Activated CD4-positive, alpha-beta T cell treated with anti-CD3 and anti-CD28 coated beads for 36 hours (primary cell): ENCODE measurements around the gene G6PC3. TPM values are rescaled to one million over a fixed set of nuclear protein-coding genes. Genes with fewer than 3 reads are reported as not detected.
"Not testable (repeated sequence)": the region's sequence is repeated elsewhere in the genome, so short reads cannot be mapped to it uniquely, and the experiment has no call there.

Experiments used
- ATAC-seq: fragments of 200-7000 bp; cut with Tn5 transposase; one replicate; pipeline ENCODE4 v1.10.0; 2021; ENCODE audit warnings: mild to moderate bottlenecking, moderate library complexity
- CTCF ChIA-PET: fragments of 350-600 bp; sonication (Branson Sonifier 250); formaldehyde crosslinking; loops from one replicate; lab custom pipeline; 2021; ENCODE audit warnings: antibody characterized with exemption; lab: Charles Lee
- POLR2A ChIA-PET: fragments of 350-600 bp; sonication (Branson Sonifier 250); formaldehyde crosslinking; loops from one replicate; lab custom pipeline; 2021; ENCODE audit warnings: antibody characterized with exemption, inconsistent platforms; lab: Charles Lee
- DNase-seq: peaks from one replicate; pipeline ENCODE4 v3.0.0-alpha.2; 2020
- H3K27ac Mint-ChIP-seq: one replicate; pipeline ENCODE4 v1.8.0; 2021; ENCODE audit warnings: mixed read lengths
- H3K27me3 Mint-ChIP-seq: one replicate; pipeline ENCODE4 v1.8.0; 2021; ENCODE audit warnings: mixed read lengths
- H3K36me3 Mint-ChIP-seq: one replicate; pipeline ENCODE4 v1.8.0; 2021; ENCODE audit warnings: low read depth, mixed read lengths
- H3K4me1 Mint-ChIP-seq: one replicate; pipeline ENCODE4 v1.8.0; 2021; ENCODE audit warnings: mixed read lengths
- H3K4me3 Mint-ChIP-seq: one replicate; pipeline ENCODE4 v1.8.0; 2021; ENCODE audit warnings: mild to moderate bottlenecking, moderate library complexity, mixed read lengths
- H3K9me3 Mint-ChIP-seq: one replicate; pipeline ENCODE4 v1.8.0; 2021; ENCODE audit warnings: low read depth, mixed read lengths
- intact Hi-C, 2 experiments: fragments of 100-400 bp; cut with DNase I in 1 of 2; cut with micrococcal nuclease in 1 of 2; formaldehyde crosslinking; loops; one replicate each; pipeline versions ENCODE4 v1.14.2 to v1.15.1; 2022 to 2024; cut with DNase I, micrococcal nuclease
- total RNA-seq, 2 experiments: library from RNA; stranded (reverse); gene quantifications; one replicate each; pipeline ENCODE4 v1.2.3, GENCODE V29; 2021

The G6PC3 gene
- total RNA-seq, 2 experiments from 2014 or later: 21.3 to 22.0 TPM

DNA sequence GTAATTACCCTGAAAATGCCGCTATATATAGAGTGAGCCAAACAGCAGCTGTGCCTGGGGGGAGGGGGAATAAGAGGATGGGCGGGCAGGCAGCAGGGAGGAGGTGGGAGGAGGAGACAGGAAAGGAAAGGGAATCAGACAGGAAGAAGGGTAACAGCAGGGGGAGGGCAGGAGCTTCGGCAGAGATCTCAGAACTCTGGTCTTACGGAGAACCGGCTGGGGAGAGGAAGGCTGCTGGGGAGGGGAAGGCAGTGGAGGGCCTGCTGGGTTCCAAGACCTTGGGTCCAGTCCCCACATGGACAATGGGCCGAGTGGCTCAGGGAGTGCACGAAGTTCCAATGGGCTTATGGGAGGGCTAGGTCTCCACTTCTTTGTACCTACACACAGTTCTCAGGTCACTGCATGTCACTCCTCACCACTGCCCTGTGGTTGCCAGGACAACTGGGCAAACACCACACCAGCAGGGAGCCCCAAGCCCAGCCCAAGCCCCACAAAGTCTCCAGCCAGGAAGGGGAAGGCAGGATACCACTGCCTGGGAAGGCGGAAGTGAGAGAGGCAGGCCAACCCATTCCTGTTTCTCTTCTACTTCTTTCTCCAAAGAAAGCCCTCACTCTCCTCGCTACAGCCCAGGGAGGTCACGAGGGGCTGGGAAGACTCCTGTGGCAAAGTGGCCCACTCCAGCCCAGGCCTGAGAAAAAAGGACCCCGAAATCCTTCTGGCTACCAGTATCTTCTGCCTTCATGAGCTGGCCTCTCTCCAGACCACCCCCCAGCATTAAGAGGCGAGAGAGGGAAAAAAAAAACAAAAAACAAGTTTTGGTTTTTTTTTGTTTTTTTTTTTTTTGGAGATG lies 25.3 kb downstream of the G6PC3 start:
- ATAC-seq: peak; percentile 30
- Mint-ChIP-seq H3K36me3 (no peaks in the 10 kb centered on the region), H3K27ac (peak overlapping the region; percentile 38), H3K4me3 (no peak overlapping the region), H3K9me3 (no peaks in the 10 kb centered on the region), H3K4me1 (peaks cover 13% of the 10 kb centered on the region), H3K27me3 (no peaks in the 10 kb centered on the region)
- no peak for DNase-seq
- POLR2A ChIA-PET: no interaction called here
- intact Hi-C loops: no loop called here
- CTCF ChIA-PET: no interaction called here

DNA sequence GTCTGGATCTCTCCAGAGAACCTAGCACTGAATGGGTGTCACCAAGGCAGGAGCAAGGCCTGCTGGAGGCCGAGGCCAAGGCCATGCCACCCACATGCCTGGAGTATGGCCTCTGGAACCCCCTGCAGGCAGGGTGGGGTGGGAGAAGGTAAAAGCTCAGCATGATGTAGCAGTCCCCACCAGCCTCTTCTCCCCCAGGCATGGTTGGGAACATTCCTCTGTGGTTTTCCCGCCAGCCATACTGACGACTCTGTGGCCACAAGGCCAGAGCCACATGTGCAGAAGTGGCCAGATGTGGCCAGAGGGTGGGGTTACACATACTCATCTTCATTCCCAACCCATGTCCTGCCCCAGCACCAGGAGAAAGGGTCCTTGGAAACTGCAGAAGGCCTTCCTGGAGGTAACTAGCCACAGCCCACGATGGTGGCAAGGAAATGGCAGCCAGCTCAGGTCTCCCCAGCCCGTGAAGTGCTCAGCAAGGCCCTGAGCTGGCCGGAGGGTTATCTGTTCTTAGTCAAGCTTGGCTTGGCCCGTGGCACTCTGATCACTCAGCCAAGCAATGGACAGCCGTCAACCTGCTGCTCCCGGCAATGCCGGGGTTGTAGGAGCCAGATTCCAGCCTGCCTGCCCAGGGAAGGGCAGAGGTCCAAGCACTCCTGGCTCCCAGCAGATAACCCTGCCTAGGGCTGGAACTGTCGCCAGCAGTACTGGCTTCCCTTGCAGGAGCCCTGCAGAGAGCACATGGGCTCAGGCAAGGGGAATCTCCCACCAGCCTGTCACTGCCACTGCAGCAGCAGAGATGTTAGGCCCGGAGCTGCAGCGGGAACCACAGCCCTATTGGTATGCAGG lies 26.8 kb downstream of the G6PC3 start:
- H3K9me3 Mint-ChIP-seq: no peaks in the 10 kb centered on the region
- no peaks in the 10 kb centered on the region for H3K36me3 Mint-ChIP-seq
- no peaks in the 10 kb centered on the region for H3K27me3 Mint-ChIP-seq
- H3K4me3 Mint-ChIP-seq: no peak overlapping the region
- ChIA-PET POLR2A (no interaction called here), CTCF (interaction anchor here (1.0 to 1.3 kb wide), 2 partner anchors 9 to 14 kb away, joined by 3 to 5 read pairs; no protein-coding TSS in a partner anchor)
- no peak overlapping the region for H3K27ac Mint-ChIP-seq
- H3K4me1 Mint-ChIP-seq: peaks cover 13% of the 10 kb centered on the region
- intact Hi-C loops: no loop called here
- DNase-seq (no peak), ATAC-seq (no peak)

DNA sequence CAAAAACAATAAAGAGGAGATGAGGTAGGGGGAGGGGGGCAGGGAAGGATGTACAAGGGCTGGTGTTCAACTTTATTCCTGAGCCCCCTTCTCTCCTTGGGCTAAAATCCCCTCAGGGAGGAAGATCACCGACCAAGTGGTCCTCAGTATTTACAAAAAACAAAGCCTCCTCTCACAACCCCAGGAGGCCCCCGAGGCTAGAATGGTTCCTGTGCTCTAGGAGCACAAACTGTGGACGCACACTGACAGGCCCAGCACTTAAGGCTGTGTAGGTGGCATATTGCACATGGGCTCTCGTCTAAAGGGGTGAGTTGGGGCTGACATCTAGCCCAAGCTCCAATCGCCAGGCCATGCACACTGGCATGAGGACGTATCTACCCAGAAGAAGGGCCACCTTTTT lies 31.3 kb downstream of the G6PC3 start:
- H3K4me1 Mint-ChIP-seq, H3K27me3 Mint-ChIP-seq, H3K9me3 Mint-ChIP-seq, H3K27ac Mint-ChIP-seq, H3K4me3 Mint-ChIP-seq, intact Hi-C loops, DNase-seq, ATAC-seq, POLR2A ChIA-PET, H3K36me3 Mint-ChIP-seq: not testable (repeated sequence)
- CTCF ChIA-PET: interaction anchor here (0.5 to 1.4 kb wide), 3 partner anchors 21 to 66 kb away, joined by 3 to 4 read pairs (median 3); no protein-coding TSS in a partner anchor

DNA sequence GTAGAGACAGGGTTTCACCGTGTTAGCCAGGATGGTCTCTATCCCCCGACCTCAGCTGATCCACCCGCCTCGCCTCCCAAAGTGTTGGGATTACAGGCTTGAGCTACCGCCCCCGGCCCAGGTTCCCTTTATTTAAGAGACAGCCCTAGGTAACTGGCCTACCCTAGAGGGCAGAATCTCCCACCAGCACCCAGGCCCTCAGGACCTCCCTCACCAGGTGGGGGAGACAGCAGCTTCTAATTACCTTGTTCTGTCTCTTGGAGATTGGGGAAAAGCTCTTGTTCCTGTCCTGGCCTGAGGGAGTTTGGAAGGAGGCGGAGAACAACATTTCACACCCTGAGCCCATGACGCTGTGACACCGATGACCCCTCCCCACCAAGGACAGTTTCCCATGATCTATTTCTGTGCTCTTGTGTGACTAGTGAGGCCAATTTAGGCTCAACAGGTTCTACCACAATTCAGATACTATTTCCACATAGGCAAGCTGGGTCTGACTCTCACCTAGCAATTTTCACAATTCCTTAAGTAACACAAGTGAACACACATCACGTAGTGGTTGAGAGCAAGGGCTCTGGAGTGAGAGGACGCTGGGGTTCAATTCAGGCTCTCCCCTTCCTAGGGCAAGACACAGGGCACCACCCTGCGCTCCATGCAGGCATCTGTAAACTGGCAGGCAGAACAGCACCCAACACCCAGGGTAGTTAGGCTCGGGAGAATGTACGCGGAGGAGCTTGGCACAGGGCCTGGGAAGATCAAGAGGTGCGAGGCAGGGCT lies 32.5 kb downstream of the G6PC3 start:
- H3K27ac Mint-ChIP-seq: no peak overlapping the region
- no peak for DNase-seq
- ChIA-PET CTCF (interaction anchor here (0.6 to 1.4 kb wide), 3 partner anchors 13 to 1241 kb away, joined by 3 read pairs; no protein-coding TSS in a partner anchor), POLR2A (interaction anchor here (1.0 kb wide), 1 partner anchor 15 kb away, joined by 6 read pairs; no protein-coding TSS in a partner anchor)
- H3K9me3 Mint-ChIP-seq: no peaks in the 10 kb centered on the region
- ATAC-seq: no peak
- intact Hi-C loops: no loop called here
- H3K4me3 Mint-ChIP-seq: no peak overlapping the region
- H3K36me3 Mint-ChIP-seq: peaks cover 2% of the 10 kb centered on the region
- H3K4me1 Mint-ChIP-seq: peaks cover 3% of the 10 kb centered on the region
- H3K27me3 Mint-ChIP-seq: no peaks in the 10 kb centered on the region

DNA sequence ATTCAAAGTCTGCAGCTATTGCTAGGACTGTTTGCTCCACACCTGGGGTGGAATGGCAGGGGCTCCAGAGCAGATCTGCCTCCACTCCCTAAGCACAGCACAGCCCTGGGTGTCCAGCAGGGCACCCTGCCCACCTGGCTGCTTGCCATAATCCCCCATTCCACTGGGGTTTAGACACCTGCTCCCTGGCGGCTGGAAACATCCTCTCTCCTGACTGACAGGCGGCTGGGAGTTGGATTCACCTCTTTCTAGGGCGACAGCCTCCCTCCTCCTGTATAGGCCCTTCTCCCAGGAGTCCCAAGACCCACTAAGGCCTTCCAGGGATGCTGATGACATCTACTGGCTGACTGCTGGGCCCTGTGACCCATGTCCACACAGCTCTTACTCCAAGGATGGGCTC lies 34.9 kb downstream of the G6PC3 start:
- Mint-ChIP-seq H3K27me3 (no peaks in the 10 kb centered on the region), H3K36me3 (peaks cover 2% of the 10 kb centered on the region), H3K4me1 (no peaks in the 10 kb centered on the region), H3K9me3 (no peaks in the 10 kb centered on the region), H3K4me3 (no peak overlapping the region), H3K27ac (no peak overlapping the region)
- DNase-seq (no peak), ATAC-seq (no peak)
- POLR2A ChIA-PET: no interaction called here
- CTCF ChIA-PET: interaction anchor here (1.4 to 1.7 kb wide), 2 partner anchors 8 to 63 kb away, joined by 5 read pairs; no protein-coding TSS in a partner anchor
- intact Hi-C loops: no loop called here

DNA sequence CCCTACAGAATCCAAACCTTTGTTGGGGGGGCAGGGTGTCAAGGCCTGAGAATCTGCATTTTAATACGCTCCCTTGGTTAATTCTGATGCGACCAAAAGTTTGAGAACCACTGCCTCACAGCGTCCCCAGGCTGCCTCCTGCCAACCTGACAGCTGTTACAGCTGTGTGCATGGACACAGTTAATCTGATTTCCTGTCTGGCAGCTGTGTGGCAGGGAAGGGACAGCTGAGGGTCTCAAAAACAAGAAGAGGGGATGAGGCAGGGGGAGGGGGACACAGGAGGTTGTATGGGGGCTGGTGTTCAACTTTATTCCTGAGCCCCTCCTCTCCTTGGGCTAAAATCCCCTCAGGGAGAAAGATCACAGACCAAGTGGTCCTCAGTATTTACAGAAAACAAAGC lies 35.4 kb downstream of the G6PC3 start:
- DNase-seq: no peak
- Mint-ChIP-seq H3K27me3 (no peaks in the 10 kb centered on the region), H3K4me3 (no peak overlapping the region), H3K27ac (no peak overlapping the region), H3K36me3 (peaks cover 2% of the 10 kb centered on the region), H3K4me1 (peaks cover 1% of the 10 kb centered on the region), H3K9me3 (no peaks in the 10 kb centered on the region)
- ATAC-seq: no peak
- intact Hi-C loops: no loop called here
- ChIA-PET CTCF (interaction anchor here (1.4 to 1.7 kb wide), 2 partner anchors 8 to 62 kb away, joined by 5 read pairs; no protein-coding TSS in a partner anchor), POLR2A (no interaction called here)

DNA sequence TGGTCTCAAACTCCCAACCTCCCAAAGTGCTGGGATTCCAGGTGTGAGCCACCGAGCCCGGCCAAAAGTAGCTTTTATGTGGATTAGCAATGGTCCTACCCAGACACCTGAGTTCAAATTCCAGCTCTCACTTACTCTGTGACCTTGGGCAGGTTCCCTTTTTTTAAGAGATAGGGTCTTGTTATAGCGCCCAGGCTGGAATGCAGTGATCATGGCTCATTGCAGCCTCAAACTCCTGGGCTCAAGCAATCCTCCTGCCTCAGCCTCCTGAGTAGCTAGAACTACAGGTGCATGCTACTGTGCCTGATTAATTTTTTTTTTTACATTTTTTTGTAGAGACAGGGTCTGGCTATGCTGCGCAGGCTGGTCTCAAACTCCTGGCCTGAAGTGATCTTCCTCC lies 36.3 kb downstream of the G6PC3 start:
- ChIA-PET POLR2A (no interaction called here), CTCF (interaction anchor here (0.7 to 1.7 kb wide), 3 partner anchors 9 to 24 kb away, joined by 3 to 8 read pairs (median 5); no protein-coding TSS in a partner anchor)
- H3K27ac Mint-ChIP-seq: no peak overlapping the region
- H3K4me1 Mint-ChIP-seq: peaks cover 9% of the 10 kb centered on the region
- no peak for ATAC-seq
- no peaks in the 10 kb centered on the region for H3K27me3 Mint-ChIP-seq
- no peaks in the 10 kb centered on the region for H3K9me3 Mint-ChIP-seq
- peaks cover 2% of the 10 kb centered on the region for H3K36me3 Mint-ChIP-seq
- no peak overlapping the region for H3K4me3 Mint-ChIP-seq
- DNase-seq: no peak
- intact Hi-C loops: no loop called here

DNA sequence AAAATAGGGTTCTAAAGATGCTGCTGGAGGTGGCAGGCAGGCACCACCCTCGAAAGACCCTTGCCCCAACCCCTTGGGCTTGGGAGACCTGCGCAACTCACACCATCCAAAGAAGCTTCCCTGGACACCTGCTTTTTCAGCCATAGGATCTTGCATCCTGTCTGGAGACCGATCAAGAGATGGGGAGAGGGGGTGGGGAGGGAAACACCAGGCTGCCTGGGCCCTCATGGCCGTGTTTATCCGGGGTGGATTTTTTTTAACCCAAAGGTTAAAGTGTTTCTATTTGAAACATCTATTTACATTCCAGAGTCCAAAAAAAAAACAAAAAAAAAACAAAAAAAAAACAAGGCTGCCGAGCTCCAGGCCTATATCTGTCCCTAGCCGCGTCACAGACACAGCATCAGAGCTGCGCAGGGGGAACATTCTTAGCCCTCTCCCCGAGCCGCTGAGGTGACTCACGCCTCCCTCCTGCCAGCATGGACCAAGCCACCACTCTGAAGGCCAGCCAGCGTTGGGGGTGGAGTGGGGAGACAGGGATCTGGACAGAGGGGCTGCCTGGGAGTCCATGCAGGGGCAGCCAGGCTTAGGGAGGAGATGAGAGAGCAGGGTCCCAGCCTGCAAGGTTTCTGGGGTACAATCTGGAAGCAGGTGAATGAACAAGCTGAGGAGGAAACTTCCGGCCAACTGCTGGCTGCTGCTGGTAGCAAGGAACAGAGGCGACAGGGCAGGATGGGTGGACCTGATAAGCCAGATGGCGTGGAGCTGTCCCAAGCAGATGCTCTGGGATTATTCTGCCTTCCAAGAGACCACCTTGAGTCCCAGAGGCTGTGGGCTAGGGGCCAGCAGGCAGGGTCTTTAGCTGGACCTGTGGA lies 38.1 kb downstream of the G6PC3 start:
- H3K4me1 Mint-ChIP-seq: peaks cover 13% of the 10 kb centered on the region
- H3K36me3 Mint-ChIP-seq: no peaks in the 10 kb centered on the region
- ATAC-seq: no peak
- no peak overlapping the region for H3K27ac Mint-ChIP-seq
- no peak overlapping the region for H3K4me3 Mint-ChIP-seq
- no peaks in the 10 kb centered on the region for H3K9me3 Mint-ChIP-seq
- ChIA-PET POLR2A (no interaction called here), CTCF (interaction anchor here (0.7 to 1.2 kb wide), 2 partner anchors 10 to 15 kb away, joined by 3 read pairs; partner anchors contain the start of gene HDAC5)
- DNase-seq: no peak
- no peaks in the 10 kb centered on the region for H3K27me3 Mint-ChIP-seq
- intact Hi-C loops: no loop called here

DNA sequence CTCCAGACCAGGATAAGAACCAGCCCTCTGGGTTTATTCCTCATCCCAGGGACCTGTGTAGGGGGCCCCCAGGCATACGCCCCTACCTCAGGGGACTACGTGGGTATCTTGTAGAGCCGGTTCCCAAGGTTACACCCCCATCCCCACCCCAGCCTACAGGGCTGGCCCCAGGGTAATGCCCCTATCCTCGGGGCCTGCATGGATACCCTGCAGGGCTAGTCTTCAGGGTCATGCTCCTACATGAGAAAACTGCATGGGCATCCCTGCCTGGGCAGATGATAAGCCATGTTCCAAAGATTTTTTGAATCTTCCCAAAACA lies 38.7 kb downstream of the G6PC3 start:
- H3K4me1 Mint-ChIP-seq: peaks cover 13% of the 10 kb centered on the region
- ChIA-PET CTCF (interaction anchor here (0.7 to 1.2 kb wide), 2 partner anchors 9 to 14 kb away, joined by 3 read pairs; partner anchors contain the start of gene HDAC5), POLR2A (no interaction called here)
- no peaks in the 10 kb centered on the region for H3K27me3 Mint-ChIP-seq
- H3K27ac Mint-ChIP-seq: no peak overlapping the region
- no peak for ATAC-seq
- no peaks in the 10 kb centered on the region for H3K9me3 Mint-ChIP-seq
- H3K4me3 Mint-ChIP-seq: no peak overlapping the region
- no peaks in the 10 kb centered on the region for H3K36me3 Mint-ChIP-seq
- DNase-seq: no peak
- intact Hi-C loops: no loop called here

DNA sequence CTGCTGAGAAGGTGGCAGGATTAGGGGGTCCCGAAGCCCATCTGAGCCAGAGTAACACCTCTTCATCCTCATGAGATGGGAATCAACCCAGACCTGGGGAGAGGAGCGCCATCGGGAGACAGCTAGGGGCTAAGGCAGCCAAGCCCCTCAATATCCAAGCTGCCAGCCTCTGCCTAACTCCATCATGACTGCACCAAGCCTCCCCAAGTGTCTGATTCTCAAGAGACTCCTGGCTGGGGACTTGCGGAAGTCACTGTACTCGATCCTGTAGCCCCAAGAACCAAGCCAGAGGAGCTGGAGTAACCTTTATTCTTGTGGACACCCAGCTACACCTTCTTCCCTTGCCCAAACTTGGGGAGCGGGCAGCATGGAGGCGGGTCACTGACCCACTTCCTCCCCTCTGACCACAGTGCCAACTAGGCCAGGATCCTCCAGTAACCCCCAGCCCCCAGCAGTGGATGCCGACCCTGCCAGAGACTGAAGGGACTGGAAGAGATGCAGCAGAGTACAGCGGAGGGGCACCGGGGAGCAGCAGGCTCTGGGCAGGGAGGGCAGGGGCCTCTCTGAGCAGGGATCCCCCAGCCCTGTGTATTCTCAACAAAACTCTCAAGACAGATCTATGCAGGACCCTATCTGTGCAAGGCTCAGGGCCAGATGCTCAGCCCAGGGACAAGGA lies 39.6 kb downstream of the G6PC3 start:
- intact Hi-C loops: no loop called here
- ATAC-seq: no peak
- POLR2A ChIA-PET: no interaction called here
- Mint-ChIP-seq H3K4me3 (no peak overlapping the region), H3K36me3 (no peaks in the 10 kb centered on the region), H3K4me1 (peaks cover 13% of the 10 kb centered on the region), H3K27me3 (no peaks in the 10 kb centered on the region), H3K9me3 (no peaks in the 10 kb centered on the region), H3K27ac (no peak overlapping the region)
- DNase-seq: no peak
- CTCF ChIA-PET: interaction anchor here (1.1 to 1.3 kb wide), 3 partner anchors 8 to 69 kb away, joined by 3 read pairs; no protein-coding TSS in a partner anchor
